PC-3 (cell line): ENCODE data around the gene PVRIG.
"Not testable (repeated sequence)": the region's sequence is repeated elsewhere in the genome, so short reads cannot be mapped to it uniquely, and the experiment has no call there.

Source experiments
- EZH2 ChIP-seq: fragments of 300-600 bp; sonication (generic); IDR thresholded peaks from one replicate; pipeline ENCODE4 v1.6.1; 2017; ENCODE audit warnings: antibody characterized with exemption, mild to moderate bottlenecking, low read length; ENCODE audit not compliant: unreplicated experiment
- TF ChIP-seq, protein P1 (sequence below): fragments of 300-600 bp; sonication (generic); conservative IDR thresholded peaks from 2 replicates; pipeline ENCODE4 v1.5.1; 2017; ENCODE audit warnings: antibody characterized with exemption, low read depth, mild to moderate bottlenecking, low read length

GRCh38 chr7:100219801-100220585 is at the start of gene PVRIG:
- TF ChIP-seq, protein P1, sequence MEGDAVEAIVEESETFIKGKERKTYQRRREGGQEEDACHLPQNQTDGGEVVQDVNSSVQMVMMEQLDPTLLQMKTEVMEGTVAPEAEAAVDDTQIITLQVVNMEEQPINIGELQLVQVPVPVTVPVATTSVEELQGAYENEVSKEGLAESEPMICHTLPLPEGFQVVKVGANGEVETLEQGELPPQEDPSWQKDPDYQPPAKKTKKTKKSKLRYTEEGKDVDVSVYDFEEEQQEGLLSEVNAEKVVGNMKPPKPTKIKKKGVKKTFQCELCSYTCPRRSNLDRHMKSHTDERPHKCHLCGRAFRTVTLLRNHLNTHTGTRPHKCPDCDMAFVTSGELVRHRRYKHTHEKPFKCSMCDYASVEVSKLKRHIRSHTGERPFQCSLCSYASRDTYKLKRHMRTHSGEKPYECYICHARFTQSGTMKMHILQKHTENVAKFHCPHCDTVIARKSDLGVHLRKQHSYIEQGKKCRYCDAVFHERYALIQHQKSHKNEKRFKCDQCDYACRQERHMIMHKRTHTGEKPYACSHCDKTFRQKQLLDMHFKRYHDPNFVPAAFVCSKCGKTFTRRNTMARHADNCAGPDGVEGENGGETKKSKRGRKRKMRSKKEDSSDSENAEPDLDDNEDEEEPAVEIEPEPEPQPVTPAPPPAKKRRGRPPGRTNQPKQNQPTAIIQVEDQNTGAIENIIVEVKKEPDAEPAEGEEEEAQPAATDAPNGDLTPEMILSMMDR: not testable (repeated sequence)
- TF ChIP-seq EZH2: not testable (repeated sequence)
